HG03378 (cell line): ENCODE results near the gene VPS33A.
"Not testable (repeated sequence)": the region's sequence is repeated elsewhere in the genome, so short reads cannot be mapped to it uniquely, and the experiment has no call there.

Experiments used
- ATAC-seq: cut with Tn5 transposase; IDR thresholded peaks from one replicate; pipeline ENCODE4 v1.9.1; 2021; ENCODE audit warnings: mild to moderate bottlenecking, moderate library complexity; ENCODE audit not compliant: unreplicated experiment

The VPS33A gene

DNA sequence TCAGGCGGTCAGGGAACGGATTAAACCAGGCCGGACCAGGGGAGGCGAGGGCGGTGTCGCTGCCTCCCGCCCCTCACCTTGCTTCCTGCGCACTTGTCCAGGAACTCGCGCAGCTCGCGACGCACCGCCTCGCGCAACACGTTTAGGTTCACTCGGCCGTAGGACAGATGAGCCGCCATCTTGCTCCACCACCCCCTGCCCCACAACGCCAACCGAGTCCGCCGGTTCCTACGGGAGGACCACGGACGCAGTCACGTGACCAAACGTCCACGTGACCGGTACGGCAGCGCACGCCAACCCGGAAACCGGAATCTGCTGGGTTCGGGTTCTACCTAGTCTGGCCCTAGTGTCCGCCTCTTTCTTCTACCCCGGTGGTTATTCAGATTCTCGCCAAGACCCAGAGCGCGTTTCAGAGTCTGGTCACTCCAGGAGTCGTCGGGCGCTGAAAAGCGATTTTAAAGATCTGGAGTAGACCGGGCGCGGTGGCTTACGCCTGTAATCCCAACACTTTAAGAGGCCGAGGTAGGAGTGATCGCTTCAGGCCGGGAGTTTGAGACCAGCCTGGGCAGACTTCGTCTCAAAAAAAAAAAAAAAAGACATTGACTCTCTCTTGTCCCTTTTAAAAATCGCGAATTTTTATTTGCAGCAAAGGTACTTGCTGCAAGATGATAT is at the start of gene VPS33A:
Gene VPS33A, minus strand, starts transcription at position 265 of the 672 bp plus-strand sequence. Its CDS starts 86 bp downstream, at position 179.
- peak; percentile 71 for ATAC-seq

- ATAC-seq = no peak
Measured at GRCh38 chr12:122312926-122313325, 46.6 kb upstream of the VPS33A start.

DNA sequence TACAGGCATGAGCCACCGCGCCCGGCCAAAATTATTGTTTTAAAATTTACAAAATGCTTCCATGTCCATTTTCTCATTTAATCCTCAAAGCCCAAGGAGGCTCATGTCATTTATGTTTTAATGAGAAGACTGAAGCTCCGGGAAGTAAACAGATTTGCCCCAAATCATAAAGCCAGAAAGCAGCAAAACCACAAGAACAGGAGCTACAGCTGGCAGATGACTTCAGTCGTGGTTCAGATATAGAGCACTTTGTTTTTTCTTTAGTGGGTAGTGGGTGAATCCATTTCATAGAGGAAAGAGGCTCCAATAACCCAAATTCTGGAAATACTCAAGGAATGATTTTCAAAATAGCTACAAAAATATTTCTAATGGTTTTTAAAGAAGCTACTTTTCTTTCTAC is 45.4 kb upstream of the VPS33A start:
- no peak for ATAC-seq

- ATAC-seq = no peak
Measured at GRCh38 chr12:122310626-122311333, 44.5 kb upstream of the VPS33A start.

- ATAC-seq = no peak
Measured at GRCh38 chr12:122309564-122310121, 43.3 kb upstream of the VPS33A start.

- no peak for ATAC-seq
Measured at GRCh38 chr12:122308811-122309210, 42.5 kb upstream of the VPS33A start.

DNA sequence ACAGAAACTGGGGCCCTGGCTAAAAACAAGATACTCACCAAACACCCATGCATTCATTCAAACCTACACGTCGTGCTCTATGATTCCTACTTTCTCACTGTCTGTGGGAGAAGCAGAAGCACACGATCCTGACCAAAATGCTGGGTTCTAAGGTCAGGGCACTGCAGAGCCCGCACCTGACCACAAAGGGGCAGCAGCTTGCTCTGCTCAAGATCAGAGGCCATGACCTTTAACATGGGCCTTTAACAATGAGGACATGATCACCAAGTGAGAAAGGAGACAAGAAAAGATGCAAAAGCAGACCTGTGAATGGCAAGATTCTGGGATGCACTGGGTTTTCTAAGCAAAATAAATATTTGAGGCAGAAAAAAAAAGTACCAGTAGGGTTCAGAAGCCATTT is 40.1 kb upstream of the VPS33A start:
- ATAC-seq = no peak

GRCh38 chr12:122304924-122305323 is 38.6 kb upstream of the VPS33A start:
- ATAC-seq = no peak

GRCh38 chr12:122303068-122303467 is 36.8 kb upstream of the VPS33A start:
- ATAC-seq = no peak

GRCh38 chr12:122298071-122298748 is 31.9 kb upstream of the VPS33A start:
- no peak for ATAC-seq

DNA sequence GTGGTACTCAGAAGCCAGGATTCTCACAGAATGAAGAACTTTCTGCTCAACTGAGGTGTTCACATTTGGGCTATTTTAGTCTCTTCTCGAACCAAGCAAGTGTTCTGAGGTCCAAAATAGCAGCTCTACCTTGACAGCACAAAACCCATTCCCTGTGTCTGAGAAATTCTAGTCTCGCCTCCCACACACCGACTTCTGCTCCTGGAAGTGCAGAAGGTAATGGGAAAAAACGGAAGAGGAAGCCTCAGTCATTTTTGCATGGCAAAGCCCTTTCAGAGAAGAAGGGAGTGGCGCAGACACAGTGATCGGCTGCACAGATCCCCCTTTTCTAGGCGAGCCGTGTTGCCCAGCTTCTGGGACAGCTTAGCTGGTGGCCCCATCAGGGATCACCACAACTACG is 31.2 kb upstream of the VPS33A start:
- no peak for ATAC-seq

GRCh38 chr12:122295877-122296276 is 29.6 kb upstream of the VPS33A start:
- ATAC-seq = no peak

DNA sequence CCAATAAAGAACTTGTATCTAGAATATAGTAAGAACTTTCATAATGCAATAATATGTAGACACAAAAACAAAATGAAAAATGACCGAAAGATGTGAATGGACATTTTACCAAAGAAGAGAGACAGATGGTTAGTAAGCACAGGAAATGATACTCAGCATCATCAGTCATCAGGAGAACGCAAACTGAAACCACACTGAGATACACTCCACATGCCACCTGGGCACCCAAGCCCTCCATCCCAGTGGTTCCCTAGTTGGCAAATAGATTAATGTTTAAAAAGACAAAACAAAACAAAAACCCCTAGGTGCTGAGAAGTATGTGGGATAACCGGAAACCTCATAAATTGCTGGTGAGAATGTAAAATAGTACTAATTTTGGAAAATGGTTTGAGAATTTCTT is 26.8 kb upstream of the VPS33A start:
- ATAC-seq = no peak

DNA sequence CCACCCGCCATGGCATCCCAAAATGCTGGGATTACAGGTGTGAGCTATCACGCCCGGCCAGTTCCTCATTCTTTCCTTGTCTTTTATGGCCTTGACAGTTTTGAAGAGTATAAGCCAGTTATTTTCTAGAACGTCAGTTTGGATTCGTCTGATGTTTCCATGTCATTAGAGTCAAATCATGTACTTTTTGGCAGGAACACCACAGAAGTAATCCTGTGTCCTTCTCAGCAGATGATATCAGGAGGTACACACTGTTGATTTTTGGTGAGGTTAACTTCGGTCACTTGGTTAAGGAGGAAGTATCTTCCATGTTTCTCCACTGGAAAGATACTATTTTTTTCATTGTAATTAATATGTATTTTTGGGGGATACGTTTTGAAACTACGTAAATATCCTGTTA is 25.1 kb upstream of the VPS33A start:
- ATAC-seq = no peak

DNA sequence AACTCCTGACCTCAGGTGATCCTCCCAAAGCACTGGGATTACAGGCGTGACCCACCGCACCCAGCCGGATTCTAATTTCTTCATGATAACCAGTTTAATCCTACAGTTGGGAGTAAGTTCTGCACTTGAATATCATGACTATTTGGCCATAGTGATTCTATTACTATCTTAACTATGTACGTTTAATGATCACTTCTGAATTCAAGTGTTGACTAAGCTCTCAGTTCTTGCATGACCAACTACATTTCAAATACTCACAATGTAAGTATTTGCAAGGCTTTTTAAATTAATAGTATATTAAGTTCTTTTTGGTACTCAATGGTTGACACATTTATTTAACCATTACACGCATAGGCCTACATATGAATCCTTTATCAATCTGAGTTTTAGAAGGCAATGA is 17.4 kb upstream of the VPS33A start:
- no peak for ATAC-seq

DNA sequence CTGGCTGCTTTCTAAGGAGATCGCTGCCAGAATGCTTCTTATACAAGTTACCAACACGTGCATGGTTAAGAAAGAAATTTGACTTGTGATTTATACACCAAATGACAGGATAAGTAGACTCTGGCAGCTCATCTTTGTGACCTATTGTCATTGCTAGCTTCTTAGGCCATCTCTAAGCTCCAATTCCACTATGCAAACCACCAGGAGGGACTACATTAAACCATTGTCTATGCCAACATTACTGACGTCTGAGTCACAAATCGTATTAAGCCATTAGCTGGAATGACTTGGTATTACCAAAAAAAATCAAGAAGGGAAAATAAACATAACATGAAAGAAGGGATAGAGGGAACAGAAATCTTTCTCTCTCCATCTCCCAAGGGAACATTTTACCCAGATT is 15.8 kb upstream of the VPS33A start:
- no peak for ATAC-seq

DNA sequence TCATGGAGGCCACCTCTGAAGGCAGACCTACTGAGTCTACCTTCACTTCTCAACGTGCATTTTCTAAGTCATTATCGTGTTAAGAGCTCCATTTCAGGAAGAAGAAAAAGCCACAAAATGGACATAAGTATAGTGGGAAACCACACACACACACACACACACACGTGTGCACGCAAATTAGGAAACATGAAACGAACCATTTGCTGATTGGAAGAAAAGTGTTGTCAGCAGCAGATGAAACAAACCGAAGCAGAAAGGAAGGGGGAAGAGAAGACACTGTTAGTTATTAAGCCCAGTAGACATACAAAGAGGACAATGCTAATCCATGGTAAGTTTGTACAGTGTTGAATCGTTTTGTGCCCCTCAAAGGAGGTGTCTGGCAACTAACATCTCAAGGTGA is 9.9 kb upstream of the VPS33A start:
- no peak for ATAC-seq

DNA sequence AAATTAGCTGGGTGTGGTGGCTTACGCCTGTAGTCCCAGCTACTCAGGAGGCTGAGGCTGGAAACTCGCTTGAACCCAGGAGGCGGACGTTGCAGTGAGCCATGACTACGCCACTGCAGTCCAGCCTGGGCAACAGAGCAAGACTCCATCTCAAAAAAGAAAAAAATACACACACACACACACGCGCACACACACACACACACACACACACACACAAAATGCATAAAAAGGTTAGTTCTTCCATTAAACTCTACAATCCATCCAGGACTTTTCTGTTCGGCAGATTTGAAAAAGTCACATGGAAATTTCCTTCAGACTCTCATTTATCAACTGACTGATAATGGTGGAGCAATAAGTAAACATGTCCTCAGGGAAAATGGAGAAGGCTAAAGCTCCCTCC is 9.2 kb upstream of the VPS33A start:
- no peak for ATAC-seq

- peak; percentile 36 for ATAC-seq
Measured at GRCh38 chr12:122265886-122266229, 436 bp downstream of the VPS33A start.

DNA sequence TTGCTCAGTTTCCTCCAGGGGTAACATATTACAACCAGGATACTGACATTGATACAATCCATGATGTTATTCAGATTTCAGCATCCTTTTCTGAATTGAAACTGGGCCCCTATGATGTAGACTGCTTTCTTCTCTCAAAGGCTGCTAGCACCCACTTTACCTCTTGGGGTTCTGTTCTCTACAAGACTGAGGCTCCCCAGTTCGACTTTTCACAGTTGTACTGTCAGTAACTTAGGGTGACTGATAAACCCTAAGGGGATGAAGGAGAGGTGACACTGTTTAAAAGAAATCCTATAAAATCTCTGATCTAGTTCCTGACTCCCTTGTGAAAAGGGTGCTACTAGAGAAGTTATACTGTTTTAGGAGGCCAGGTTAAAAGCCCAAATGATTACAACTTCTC is 818 bp downstream of the VPS33A start:
- ATAC-seq = peak; percentile 13

- not testable (repeated sequence) for ATAC-seq
Measured at GRCh38 chr12:122260735-122261134, 5.6 kb downstream of the VPS33A start.

GRCh38 chr12:122258939-122259338 is 7.4 kb downstream of the VPS33A start:
- ATAC-seq = not testable (repeated sequence)
